ACHN (cell line): Measurements from ENCODE around the gene COA1.

Source experiments
- DNase-seq: peaks from one replicate; pipeline ENCODE4 v3.0.0-alpha.2; 2015
- in situ Hi-C: cut with HindIII; loops from 2 replicates; pipeline ENCODE4 v1.10.0; 2017; ENCODE audit warnings: low sequenced_read_pairs, low pct_ligation_motif_present, low pct_unique_long_range_greater_than_20kb

COA1 gene

DNA sequence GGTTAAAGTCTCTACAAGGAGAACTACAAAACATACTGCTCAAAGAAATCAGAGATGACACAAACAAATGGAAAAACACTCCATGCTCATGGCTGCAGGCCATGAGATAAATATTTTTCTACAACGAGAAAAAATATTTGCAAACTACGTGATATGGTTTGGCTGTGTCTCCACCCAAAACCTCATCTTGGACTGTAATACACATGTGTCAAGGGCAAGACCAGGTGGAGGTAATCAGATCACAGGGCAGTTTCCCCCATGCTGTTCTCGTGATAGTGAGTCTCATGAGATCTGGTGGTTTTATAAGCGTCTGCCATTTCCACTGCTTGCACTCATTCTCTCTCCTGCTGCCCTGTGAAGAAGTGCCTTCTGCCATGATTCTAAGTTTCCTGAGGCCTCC is 57.8 kb downstream of the COA1 start:
- no peak for DNase-seq
- in situ Hi-C loops: no loop called here

DNA sequence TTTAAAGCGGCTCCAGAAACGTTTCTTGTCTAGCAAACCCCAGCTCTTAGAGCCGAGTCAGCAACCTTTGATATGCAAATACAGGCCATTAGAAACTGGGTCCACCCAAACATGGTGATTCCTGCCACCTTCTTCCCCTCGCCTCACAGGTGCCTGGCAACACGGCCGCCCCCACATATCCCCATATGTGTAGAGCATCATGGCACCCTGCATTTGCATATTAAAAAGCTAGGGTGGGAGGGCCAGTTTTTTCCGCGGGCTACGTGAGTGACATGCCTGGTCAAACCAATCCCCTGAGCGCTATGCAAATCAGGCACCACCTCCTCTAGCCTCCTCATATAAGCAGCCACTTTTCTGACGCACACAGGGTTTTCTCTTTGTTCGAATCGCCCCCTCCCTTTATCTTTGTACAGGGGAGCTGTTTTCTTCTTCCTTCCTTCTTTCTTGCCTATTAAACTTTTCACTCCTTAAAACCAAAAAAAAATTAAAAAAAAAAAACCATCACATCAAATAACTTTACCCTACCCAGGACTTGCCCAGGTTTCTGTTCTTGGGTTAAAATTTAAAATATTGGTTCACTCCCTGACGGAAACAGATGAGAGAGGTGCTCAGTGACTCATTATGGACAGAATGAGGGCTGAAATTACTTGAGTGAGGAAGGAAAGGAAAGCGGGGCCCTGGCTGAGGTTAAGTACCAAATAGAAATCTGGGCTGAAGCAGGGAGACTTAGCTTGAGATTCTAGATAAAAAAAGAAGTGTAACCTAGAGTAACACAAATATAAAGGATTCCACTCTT is 59.8 kb downstream of the COA1 start:
- DNase-seq: peak; percentile 90
- in situ Hi-C loops: no loop called here

DNA sequence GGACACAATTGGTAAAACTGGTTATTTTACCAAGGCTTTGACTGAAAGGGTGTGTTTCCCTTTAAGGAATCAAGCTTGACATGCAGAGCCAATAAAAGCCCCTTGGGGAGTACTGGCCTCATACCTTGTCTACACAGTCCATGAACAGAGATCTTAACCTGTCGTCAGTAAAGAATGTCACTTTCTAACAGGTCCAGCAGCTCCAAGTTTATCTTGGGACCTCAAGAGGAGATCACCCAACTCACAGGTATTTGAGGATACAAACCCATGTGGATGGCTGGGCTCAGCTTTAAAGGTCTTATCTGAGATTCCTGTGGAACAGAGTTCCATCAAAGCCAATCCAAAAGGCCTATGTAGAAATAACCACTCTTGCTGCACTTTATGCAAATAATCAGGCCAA is 61.3 kb downstream of the COA1 start:
- DNase-seq: no peak
- in situ Hi-C loops: no loop called here

DNA sequence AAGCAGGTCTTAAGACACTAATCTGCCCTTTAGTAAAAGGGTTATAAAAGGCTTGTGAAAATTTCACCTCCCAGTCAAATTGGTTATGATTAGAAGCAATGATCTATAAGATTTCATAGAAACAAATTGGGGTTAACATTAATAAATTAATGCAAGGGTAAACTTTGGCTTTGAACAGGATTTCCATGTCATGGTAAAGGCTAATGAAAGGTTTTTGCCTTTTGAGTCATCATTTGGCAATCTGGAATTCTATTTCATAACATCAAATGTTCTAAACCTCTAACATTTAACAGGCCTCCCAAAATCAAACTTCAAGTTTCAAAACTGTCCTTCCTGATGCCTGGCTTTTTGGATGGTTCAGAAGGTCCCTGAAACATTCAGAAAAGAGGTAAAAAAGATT is 62.4 kb downstream of the COA1 start:
- in situ Hi-C loops: no loop called here
- DNase-seq: no peak

DNA sequence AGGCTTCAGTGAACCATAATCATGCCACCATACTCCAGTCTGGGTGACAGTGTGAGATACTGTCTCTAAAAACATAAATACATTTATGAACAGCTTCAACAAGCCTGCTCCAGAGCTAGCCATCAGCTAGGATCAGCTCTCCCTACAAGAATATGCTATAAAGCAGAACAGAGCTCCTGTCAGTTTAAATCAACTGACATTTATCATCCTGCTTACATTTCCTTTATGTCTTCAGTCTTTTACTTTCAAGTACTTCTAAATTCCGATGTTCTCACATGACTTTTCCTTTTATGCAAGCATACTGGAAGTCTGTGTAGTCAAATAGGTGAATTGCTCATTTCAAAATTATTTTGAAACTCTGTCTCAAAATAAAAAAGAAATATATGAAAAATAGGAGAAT is 64.6 kb downstream of the COA1 start:
- in situ Hi-C loops: no loop called here
- no peak for DNase-seq

DNA sequence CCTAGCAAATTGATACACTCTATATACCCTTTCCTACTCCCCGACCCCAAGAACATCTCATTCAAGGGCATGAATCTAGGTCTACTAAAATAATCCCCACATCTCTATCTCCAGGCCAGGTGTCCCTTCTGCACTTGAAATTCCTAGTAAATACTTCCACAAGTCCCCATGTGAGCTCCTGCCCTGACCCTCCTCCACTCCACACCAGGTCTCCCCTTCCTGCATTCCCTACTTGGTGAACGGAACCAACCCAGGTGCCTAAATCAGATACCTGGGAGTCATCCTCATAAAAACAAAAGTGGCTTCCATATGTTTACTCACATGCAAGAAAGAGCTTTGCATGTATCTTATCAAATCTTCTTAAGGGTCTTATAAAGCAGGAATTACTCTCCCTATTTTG is 69.2 kb downstream of the COA1 start:
- no peak for DNase-seq
- in situ Hi-C loops: no loop called here

DNA sequence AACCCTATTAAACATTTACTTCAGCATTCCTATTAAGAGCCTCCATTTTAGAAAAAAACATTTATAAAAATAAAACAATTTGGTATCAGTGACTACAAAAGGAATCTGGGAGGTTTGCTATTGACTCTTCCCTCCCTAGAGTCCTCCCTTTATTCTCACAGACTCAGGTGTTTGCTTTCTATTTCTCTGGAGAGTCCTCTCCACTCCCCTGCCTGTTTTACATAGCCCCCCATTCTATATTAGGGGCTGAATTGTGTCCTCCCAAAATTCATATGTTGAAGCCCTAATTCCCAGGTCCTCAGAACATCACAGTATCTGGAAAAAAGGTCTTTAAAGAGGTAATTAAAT is 69.8 kb downstream of the COA1 start:
- DNase-seq: no peak
- in situ Hi-C loops: no loop called here

DNA sequence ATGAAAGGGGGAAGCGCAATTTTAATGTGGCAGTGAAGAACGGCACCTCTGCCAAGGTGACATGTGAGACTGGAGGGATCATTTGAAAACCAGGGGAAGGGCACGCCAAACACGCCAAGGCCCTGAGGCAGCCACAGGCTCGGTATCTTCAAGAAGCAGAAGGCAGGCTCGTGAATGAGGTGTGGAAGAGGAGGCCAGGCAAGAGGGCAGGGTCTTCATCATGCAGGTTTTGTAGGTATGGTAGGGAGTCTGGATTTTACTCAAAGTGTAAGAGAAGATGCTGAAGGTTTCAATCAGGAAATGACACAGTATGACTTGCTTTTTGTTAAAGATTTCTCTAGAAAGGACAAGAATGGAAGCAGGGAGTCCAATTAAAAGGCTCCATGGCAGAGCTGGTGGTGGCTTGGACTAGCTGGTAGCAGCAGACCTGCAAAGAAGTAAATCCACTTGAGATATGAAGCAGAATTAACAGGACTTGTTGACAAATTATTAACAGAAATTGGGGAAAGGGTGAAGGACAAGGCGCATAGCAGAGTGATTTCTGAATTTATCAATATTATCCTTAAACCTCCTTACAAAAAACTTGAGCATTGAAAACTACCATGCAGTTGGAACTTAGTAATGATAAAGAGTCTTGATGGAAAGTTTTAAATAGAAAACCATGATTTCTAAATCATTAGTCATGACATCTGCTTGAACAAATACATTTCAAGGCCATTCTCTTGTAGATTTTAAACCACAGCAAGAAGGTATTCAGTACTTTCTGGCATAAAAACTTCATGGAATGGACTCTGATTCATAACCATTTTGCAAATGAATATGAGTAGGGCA is 70.4 kb downstream of the COA1 start:
- DNase-seq: peak; percentile 72
- in situ Hi-C loops: no loop called here

DNA sequence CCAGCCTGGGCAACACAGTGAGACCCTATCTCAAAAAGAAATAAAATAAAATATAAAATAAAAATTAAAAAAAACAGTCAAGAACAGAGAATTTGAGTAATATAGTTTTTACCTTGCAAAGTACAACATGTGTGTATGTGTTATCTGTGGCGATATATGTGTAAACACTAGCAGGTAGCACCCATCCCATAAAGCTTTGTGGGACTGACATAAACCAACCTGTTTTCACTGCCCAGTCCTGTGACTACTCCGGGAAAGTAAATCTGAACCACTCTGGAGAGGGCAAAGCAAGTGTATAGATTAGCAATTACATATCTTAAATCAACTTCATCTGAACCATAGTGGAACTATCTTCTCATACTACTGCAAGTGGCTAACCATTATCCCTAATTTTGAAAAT is 72.3 kb downstream of the COA1 start:
- in situ Hi-C loops: no loop called here
- no peak for DNase-seq

DNA sequence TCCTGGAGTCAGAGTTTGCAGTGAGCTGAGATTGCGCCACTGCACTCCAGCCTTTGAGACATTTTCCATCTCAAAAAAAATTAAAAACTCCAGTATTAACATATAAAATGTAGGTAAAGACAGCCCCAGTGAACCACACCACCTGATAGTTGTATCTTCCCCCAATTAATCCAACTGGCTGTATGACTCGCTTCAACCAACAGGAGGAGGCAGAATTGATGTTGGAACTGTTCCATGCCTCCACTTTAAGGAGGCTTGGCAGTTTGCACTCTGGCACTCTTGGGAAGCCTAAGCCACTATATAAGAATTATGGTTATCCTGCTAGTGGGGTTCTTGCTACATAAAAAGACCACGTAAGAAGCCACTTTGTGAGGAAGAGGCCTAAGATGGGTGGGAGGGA is 73.7 kb downstream of the COA1 start:
- no peak for DNase-seq
- in situ Hi-C loops: no loop called here

DNA sequence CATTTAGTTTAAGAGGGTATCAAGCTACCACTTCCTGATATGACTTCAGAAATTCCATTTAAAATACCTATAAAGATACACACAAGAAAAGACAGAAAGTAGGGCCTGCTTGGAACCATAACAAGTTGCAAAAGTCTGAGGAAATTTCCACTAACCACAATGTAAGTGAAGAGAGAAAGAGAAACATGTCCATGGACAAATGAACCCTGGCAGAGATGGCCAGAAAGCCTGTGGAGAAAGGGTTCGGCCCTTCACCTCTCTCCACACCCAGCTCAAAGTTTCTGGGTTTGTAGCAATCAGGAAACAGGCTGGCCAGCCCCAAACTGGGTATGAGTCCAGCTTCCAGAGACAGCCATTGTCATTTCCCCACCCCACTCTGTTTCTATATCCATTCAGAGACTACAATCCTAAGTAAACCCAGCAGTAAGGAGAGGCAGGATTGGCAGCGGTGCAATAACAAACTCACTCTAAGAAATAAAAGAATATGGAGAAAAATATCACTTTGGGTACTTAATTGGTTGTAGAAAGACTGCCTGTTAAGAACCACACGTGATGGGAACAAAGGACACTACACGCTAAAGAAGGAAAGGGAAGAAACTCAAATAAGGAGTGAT is 75.3 kb downstream of the COA1 start:
- in situ Hi-C loops: no loop called here
- no peak for DNase-seq

DNA sequence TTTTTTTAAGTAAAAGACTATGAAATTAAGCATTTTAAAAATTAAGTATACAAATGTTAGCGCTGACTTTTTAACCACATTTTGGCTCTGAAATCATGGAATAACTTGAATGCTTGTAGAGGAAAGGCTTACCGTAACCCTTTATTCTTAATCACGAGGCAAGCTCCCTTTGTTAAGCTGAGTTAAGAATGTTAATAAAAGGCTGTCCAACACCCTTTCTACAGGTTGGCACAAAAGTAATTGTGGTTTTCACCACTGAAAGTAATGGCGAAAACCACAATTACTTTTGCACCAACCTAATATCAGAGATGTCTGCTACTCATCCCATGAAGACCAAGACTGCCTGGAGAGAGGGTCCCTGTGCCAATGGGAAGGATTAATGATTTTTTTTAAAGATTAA is 75.9 kb downstream of the COA1 start:
- DNase-seq: no peak
- in situ Hi-C loops: no loop called here

DNA sequence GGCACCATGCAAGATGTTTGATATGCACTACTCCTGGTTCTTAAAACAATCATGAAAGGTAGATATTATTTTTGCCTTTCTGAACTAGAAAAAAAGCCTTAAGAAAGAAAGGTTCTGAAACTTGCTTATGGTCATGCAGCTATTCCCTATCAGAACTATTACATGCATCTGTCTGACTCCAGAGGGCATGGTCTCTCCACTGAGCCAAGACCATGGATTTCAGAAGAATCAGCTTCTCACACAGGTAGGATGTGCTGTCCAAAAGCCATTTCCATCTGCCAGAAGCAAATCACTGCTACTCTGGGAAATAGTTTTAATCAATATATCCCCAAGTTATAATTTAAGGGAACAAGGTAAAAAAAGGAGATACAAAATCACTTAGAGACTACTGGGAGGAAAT is 77.0 kb downstream of the COA1 start:
- in situ Hi-C loops: no loop called here
- DNase-seq: no peak

DNA sequence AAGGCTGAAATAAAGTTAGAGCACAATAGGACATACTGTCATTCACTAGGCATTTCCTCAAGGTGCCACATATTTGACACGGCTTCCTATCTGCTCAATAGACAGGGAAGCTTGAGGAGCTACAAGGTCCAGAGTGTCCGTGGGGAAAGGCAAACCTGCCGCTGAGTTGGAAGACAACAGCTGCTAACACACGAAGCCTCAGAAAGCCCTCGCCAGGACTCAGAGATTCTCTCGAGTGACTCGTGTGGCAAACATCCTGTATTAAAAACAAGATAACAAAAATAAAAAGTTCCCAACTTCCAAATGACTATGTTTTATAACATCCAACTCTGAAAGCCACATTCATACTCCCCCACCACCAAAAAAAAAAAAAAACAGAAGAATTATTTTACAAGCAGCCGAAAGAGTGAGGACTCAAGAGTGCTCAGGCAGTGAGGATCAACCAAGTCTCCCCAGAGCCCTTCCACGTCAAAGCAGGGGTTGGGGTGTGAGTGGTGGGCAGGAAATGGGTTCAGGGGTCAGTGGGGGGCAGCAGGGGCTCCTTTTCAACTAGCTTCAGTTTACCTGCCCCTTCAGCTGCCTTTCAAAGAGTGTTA is 78.8 kb downstream of the COA1 start:
- peak; percentile 59 for DNase-seq
- in situ Hi-C loops: no loop called here

DNA sequence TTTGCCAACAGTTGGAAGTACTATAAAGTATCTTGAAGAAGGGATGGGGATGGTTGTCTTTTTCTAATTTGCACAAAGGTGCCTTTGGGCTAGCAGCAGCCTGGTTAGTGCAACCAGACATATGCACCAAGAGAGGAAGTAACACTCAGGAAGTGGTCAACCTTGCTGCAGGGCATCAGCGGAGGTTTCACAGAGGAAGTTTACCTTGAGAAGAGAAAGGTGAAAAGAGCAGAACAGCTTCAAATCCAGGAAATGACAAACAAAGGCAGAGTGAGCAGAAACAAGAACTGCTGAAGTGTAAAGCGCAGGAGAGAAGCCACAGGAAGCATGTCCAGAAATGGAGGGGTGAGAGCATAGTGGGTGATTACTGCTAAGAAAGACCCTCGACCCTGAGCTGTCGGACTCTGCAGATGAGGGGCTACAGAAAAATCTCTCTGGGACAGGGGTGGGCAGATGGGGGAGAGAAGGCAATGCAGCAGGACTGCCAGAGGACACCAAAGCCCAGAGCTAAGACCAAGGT is 79.5 kb downstream of the COA1 start:
- DNase-seq: peak; percentile 35
- in situ Hi-C loops: no loop called here

DNA sequence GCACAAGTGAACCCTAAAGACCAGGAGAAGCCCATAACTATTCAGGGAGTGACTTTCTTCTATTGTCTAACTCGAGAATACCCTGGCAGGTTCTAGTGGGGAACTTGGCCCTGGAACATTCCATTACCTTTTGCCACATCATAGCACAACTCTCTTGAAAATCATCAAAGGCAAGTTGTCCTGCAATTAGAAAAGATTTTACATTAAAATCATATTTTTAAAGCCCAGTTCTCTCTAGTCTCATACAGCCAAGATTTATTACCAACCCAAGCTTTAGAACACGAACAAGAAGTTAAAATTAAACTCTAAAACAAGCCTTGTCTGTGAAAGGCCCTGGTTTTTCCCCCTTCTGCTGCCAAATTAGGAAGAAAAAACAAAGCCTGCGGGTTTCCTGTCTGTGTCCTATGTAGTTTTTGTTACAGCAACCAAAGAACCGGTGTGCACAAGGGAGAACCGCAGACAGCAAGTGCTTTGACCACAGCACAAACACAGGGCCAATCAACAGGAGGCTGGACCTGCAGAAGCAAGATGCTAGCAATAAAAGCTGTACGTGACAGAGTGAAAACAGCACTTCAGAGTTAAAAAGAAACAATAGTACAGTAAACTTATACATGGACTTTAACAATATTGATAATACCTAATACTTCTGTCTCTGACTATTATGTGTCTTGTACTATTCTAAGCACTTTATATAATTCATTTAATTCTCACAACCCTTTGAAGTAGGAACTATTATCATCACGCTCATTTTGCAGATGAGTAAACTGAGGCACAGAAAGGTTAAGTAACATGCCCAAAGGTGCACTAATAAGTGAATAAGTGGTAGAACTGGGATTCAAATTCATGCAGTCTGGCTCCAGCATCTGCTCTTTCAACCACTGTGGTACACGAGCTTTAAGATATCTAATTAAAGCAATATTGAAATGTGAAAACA is 80.6 kb downstream of the COA1 start:
- peak; percentile 44 for DNase-seq
- in situ Hi-C loops: no loop called here

DNA sequence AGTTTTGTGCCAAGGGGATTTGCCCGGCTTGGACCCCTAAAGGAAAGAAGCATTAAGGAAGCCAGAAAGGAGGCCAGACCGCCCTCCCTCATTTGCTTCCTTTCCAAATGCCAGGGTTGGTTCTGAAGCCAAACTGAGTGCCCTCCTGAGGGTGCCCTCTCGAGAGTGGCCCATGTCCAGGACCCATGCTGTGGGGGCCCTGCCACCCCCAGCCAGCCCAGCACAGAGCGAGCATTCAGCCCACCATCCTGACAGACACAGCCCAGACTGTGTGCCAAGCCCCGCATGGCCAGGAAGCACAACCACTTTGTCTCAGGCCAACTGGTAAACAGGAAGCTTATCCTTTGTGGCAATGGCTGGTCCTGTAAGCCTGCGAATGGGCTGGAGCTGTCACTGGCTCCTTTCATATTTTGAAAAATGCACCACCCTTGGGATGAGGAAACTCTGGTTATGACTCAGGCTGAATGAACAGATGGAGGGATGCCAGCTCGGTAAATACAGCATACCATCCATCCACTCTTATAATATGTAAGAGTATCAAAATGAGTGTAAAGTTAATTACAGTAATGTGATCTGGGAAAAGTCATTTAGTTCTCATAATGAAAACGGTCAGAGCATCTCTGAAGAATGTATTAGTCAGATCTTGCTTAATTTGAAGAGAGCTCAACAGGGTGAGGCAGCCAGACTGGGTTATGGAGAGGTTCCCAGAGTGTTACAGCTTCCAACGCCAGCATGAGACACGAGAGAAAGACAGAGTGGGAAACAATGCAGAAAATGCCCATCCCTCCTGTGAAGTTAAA is 81.5 kb downstream of the COA1 start:
- DNase-seq: peak; percentile 93
- in situ Hi-C loops: no loop called here

DNA sequence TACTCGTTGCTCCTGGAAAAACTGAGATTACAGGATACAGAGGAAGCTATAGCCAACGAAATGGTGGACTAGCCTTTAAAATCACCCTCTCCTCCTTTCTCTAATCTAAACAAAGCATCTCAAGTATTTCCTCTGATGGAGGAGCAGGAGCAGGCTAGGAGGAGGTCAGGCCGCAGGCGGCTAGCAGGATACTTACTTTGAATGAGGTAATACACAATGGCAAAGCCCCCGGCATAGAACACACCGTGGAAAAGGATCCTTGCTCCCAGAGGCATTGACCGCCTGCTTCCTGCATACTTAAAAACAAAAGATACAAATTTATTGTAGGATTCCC is 82.0 kb downstream of the COA1 start:
- no peak for DNase-seq
- in situ Hi-C loops: no loop called here
